ENCODE measurements around the gene PICALM. TPM values are rescaled to one million over a fixed set of nuclear protein-coding genes. Genes with fewer than 3 reads are reported as not detected.
"Not testable (repeated sequence)": the region's sequence is repeated elsewhere in the genome, so short reads cannot be mapped to it uniquely, and the experiment has no call there.

The PICALM gene
- total RNA-seq, 2 donors from 2014 or later = 166 to 286 TPM

DNA sequence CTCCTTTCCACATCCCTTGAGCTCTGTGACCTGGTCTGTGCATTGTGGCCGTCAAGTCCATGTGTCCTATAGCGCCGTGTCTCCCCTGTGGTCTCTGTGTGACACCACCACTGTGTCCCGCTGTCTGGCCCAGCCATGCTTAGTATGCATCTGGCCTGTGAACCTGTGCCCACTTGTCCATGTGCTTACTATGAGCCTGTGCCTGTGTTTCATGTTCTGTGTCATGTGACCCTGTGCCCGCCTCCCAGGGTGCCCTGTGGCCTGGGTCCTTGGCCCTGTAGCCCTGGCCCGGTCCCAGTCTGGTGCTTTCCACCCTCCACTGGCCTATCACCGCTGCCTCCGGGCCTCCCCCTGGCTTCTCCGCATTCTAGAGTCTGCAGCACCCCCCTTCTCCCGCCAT is 133.1 kb downstream of the PICALM start:
- Histone ChIP-seq H3K9me3 (no peaks in the 10 kb centered on the region), H3K27me3 (no peaks in the 10 kb centered on the region), H3K4me1 (peaks cover 0 to 4% of the 10 kb centered on the region in 2 donors), H3K27ac (no peak overlapping the region), H3K36me3 (no peaks in the 10 kb centered on the region), H3K4me3 (no peak overlapping the region)
- TF ChIP-seq, protein P1, sequence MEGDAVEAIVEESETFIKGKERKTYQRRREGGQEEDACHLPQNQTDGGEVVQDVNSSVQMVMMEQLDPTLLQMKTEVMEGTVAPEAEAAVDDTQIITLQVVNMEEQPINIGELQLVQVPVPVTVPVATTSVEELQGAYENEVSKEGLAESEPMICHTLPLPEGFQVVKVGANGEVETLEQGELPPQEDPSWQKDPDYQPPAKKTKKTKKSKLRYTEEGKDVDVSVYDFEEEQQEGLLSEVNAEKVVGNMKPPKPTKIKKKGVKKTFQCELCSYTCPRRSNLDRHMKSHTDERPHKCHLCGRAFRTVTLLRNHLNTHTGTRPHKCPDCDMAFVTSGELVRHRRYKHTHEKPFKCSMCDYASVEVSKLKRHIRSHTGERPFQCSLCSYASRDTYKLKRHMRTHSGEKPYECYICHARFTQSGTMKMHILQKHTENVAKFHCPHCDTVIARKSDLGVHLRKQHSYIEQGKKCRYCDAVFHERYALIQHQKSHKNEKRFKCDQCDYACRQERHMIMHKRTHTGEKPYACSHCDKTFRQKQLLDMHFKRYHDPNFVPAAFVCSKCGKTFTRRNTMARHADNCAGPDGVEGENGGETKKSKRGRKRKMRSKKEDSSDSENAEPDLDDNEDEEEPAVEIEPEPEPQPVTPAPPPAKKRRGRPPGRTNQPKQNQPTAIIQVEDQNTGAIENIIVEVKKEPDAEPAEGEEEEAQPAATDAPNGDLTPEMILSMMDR (IDR thresholded peaks at IDR 0.05) = no peak
- DNase-seq (ENCODE audit: low spot score) = no peak

DNA sequence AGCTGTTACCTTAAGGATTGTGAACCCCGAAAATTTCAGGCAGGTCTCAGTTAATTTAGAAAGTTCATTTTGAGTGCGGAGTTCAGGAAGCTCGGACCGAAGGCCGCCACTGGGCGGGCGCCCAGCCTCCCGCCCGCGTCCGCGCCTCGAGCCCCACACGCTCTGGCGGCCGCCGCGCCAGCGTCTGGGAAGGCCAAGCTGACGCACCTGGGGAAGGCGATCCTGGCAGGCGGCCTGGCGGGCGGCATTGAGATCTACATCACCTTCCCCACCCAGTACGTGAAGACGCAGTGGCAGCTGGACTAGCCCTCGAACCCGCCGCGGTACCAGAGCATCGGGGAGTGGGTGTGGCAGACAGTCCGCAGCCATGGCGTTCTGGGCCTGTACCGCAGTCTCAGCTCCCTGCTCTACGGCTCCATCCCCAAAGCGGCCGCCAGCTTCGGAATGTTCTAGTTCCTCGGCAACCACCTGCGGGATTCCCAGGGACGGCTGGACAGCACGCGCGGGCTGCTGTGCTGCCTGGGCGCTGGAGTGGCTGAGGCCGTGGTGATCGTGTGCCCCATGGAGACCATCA is 134.2 kb downstream of the PICALM start:
- H3K4me3 ChIP-seq = peak overlapping the region in 1 of 2 donors; percentile 33
- no peak for DNase-seq (ENCODE audit: low spot score)

DNA sequence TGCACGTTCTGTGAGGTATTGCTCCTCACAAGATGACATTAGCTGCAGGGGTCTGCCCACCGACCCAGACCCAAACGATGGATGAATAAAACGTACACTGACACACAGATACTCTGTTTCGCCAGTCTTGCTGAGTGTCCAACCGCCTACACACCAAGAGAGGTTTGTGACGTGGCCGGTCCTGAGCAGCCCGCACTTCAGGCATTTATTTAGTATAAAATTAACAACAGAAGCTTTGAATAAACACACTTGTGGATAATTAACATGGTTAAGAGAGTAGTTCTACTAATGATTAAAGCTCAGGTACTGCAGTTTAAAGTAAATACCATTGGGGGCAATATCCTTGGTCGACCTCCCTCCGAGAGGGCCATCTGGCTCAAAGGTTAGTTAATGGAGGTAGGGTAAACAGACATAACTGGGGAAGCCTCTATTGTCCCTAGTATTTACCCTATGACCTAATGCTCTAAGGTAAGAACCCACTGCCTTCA is 138.0 kb downstream of the PICALM start:
- Histone ChIP-seq H3K4me3 (no peak overlapping the region), H3K27ac (no peak overlapping the region)
- TF ChIP-seq, protein P1 (IDR thresholded peaks at IDR 0.05) = no peak

More for the DNA sequence above, 134.2 kb downstream of the PICALM start:
- Histone ChIP-seq H3K27ac (no peak overlapping the region), H3K9me3 (no peaks in the 10 kb centered on the region), H3K4me1 (peaks cover 0 to 4% of the 10 kb centered on the region in 2 donors), H3K27me3 (no peaks in the 10 kb centered on the region), H3K36me3 (no peaks in the 10 kb centered on the region)
- TF ChIP-seq, protein P1 (IDR thresholded peaks at IDR 0.05) = no peak

DNA sequence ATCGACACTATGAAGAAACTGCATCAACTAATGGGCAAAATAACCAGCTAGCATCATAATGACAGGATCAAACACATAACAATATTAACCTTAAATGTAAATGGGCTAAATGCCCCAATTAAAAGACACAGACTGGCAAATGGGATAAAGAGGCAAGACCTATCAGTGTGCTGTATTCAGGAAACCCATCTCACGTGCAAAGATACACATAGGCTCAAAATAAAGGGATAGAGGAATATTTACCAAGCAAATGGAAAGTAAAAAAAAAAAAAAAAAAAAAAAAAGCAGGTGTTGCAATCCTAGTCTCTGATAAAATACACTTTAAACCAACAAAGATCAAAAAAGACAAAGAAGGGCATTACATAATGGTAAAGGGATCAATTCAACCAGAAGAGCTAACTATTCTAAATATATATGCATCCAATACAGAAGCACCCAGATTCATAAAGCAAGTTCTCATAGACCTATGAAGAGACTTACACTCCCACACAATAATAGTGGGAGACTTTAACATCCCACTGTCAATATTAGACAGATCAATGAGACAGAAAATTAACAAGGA is 142.2 kb downstream of the PICALM start:
- not testable (repeated sequence) for H3K4me3 ChIP-seq; H3K9me3 ChIP-seq; H3K4me1 ChIP-seq; H3K27ac ChIP-seq; DNase-seq (ENCODE audit: low spot score); H3K36me3 ChIP-seq; H3K27me3 ChIP-seq

More for the DNA sequence above, 138.0 kb downstream of the PICALM start:
- Histone ChIP-seq H3K36me3 (no peaks in the 10 kb centered on the region), H3K27me3 (no peaks in the 10 kb centered on the region), H3K4me1 (peaks cover 0 to 4% of the 10 kb centered on the region in 2 donors), H3K9me3 (no peaks in the 10 kb centered on the region)
- DNase-seq (ENCODE audit: low spot score) = no peak

DNA sequence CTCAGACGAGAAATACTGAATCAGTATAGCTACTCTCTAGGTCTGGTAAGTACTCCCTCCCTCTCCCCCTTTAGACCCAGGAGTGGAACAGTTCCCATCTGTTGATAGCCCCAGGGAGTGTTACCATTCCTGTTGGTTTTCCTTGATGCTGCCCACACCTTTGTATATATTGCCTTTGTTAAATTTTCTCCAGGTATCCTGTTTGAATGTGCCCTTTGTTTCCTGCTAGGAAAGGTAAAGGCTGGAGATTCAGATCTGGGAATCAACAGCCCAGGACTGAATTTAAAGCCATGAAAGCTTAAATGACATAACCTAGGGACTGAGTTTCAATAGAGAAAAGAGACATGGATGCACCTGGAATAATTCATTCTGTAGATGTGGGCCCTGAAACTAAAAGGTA is 145.4 kb downstream of the PICALM start:
- Histone ChIP-seq H3K9me3 (no peaks in the 10 kb centered on the region), H3K4me3 (no peak overlapping the region)
- DNase-seq (ENCODE audit: low spot score) = no peak

DNA sequence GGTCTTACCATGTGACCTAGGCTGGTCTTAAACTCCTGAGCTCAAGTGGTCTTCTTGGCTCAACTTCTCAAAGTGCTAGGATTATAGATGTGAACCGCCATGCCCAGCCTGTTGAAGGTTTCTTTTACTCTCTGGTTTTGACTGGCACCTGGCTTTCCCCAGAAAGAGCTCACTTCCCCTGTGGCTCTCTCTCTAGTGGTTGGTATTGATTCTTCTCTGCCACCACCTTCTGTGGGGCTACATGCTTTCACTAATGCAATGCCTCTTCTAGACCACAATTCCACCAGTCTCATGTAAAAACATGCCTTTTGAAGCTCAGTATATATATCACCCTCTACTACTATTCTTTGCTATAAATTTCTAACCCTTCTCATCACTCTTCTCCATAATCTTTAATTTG is 146.5 kb downstream of the PICALM start:
- no peaks in the 10 kb centered on the region for H3K27me3 ChIP-seq
- H3K36me3 ChIP-seq = no peaks in the 10 kb centered on the region
- H3K27ac ChIP-seq = no peak overlapping the region
- no peak for DNase-seq (ENCODE audit: low spot score)
- no peak overlapping the region for H3K4me3 ChIP-seq
- H3K4me1 ChIP-seq = no peaks in the 10 kb centered on the region
- TF ChIP-seq, protein P1 (IDR thresholded peaks at IDR 0.05) = no peak
- H3K9me3 ChIP-seq = no peaks in the 10 kb centered on the region

More for the DNA sequence above, 145.4 kb downstream of the PICALM start:
- H3K4me1 ChIP-seq = no peaks in the 10 kb centered on the region
- no peaks in the 10 kb centered on the region for H3K36me3 ChIP-seq
- no peak overlapping the region for H3K27ac ChIP-seq
- no peaks in the 10 kb centered on the region for H3K27me3 ChIP-seq
- TF ChIP-seq, protein P1 (IDR thresholded peaks at IDR 0.05) = no peak

All from right atrium auricular region (tissue), 2 donors.